Measurements from ENCODE around the gene PCBP3.

- TF ChIP-seq CTCF (conservative IDR thresholded peaks at IDR 0.05), result no peak
- TF ChIP-seq EZH2 (IDR thresholded peaks at IDR 0.05; ENCODE audit: low read depth), result no peak
Measured at GRCh38 chr21:45805321-45805720, 161.8 kb downstream of the PCBP3 start.
